GM19193 (cell line): ENCODE data around the gene G3BP1.

Experiments used
- POLR2A ChIP-seq: IDR thresholded peaks from 4 replicates; pipeline ENCODE4 v1.6.1; 2011; ENCODE audit not compliant: insufficient read depth, insufficient read length; ENCODE audit errors: extremely low read depth

G3BP1 gene

DNA sequence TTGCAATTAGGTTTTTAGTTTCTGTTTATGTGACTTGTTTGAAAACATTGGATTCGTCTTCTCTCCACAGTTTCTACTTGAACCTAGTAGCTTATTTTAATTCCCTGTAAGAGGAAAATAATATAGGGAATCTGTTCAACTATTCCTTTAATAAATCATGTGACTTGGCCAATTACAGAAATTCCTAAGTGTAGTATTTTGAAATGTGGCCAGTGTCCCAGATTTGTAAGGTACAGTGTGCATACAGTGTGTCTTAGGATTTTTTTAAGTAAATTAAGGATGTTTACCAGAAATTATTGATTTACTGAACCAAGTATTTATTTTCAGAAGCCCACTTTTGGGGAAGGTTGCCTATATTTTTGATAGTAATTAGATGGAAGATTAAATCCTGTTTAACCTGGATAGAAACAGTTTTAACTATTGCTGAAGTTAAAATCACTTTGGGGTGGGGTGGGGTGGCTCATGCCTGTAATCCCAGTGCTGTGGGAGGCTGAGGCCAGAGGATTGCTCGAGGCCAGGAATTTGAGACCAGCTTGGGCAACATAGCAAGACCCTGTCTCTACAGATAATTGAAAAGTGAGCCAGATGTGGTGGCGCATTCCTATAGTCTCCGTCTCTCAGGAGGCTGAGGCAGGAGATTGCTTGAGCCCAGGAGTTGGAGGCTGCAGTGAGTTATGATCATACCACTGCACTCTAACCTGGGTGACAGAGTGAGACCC is 36.9 kb downstream of the G3BP1 start:
- no peak for TF ChIP-seq POLR2A

- no peak for TF ChIP-seq POLR2A
These were observed 38.7 kb downstream of the G3BP1 start for GRCh38 chr5:151810449-151810848.

GRCh38 chr5:151810897-151811296 is 39.1 kb downstream of the G3BP1 start:
- TF ChIP-seq POLR2A = no peak

DNA sequence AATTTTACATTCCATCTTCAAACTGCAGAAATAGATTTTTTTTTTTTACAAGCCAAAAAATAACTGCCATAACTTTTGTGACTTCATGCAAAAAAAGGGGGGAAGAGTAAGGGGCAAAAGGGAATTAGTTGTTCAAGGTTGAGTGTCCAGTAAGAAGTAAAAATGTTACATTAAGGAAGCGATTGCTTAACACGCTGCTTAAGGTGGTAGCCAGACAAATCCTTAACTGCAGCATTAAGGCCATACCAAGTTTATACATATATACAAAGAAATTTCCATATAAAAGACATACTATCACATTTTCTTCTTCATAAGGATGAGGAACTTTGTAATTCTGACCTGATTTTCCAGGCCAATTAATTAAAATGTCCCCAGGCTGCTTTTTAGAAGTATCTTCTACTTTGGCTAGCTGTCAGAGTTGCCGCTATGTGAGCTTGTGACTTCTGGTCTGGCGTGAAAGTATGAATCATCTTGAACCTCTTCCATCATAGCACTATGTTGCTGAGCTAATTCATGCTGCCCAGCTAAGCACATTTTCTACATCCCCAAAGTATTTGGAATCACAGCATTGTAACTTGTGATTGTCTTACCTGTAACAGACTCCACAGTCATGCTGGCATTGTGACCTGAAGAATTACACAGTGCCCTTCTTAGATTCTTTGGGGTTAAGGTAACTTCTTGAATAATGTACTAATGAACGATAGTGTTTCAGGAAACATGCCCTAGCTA is 40.0 kb downstream of the G3BP1 start:
- no peak for TF ChIP-seq POLR2A

- TF ChIP-seq POLR2A = no peak
These were observed 41.1 kb downstream of the G3BP1 start for GRCh38 chr5:151812757-151813309.

DNA sequence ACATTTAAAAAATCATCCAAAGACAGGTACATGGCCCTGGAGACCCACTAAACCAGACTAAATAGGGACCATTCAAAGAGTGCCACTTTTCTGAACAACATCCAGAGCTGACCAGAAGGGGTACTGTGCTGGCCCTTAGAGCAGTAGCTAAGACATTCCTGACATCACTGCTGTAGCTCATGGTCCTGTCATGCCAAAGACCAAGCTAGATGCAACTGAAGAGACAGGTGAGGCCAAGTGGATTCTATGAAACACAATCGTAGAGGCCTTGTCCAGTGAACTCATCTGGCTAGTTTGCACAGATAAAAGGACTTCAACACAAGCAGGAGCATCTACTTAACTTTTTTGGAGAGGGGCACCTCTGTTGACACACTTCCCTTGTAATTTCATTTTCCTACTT is 43.3 kb downstream of the G3BP1 start:
- TF ChIP-seq POLR2A = no peak

DNA sequence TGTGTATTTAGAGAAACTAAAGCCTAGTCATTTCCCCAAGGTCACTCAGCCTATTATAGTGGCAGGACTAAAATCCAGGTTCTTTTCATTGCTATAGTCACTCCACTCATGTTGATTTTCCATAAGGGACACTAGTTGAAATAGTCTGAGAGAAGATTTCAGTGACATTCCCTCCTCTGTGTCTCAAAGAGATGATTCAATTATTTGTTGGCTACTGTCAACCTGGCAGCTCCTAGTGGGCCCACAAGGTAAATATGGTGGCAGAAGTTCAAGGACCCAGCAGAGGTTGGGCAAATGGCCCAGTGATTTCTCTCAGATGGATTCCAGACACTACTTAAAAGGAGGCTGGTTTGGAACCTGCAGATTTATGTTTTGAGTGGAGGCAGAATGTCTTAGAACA is 48.1 kb downstream of the G3BP1 start:
- TF ChIP-seq POLR2A = no peak

GRCh38 chr5:151820271-151820670 is 48.5 kb downstream of the G3BP1 start:
- TF ChIP-seq POLR2A = no peak

DNA sequence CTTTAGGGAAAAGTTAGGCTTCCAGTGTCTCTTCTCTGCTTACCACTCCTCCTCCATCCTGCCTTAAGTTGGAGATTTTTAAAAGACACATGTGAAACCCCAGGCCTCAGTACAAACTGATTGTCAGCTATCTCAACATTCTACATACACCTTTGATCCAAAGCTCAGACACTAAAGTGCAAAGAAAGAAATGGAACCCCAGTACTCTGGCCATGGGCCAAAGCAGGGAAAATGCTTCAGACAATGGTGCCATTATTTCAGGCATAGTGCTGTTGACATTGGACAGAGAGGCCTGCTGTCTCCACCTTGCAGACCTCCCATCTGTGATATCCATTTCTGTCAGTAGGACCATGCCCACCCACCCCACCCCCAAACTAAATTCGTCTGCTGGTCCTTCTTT is 49.1 kb downstream of the G3BP1 start:
- no peak for TF ChIP-seq POLR2A

- no peak for TF ChIP-seq POLR2A
These were observed 50.4 kb downstream of the G3BP1 start for GRCh38 chr5:151822141-151822540.

GRCh38 chr5:151825445-151825844 is 53.7 kb downstream of the G3BP1 start:
- no peak for TF ChIP-seq POLR2A

DNA sequence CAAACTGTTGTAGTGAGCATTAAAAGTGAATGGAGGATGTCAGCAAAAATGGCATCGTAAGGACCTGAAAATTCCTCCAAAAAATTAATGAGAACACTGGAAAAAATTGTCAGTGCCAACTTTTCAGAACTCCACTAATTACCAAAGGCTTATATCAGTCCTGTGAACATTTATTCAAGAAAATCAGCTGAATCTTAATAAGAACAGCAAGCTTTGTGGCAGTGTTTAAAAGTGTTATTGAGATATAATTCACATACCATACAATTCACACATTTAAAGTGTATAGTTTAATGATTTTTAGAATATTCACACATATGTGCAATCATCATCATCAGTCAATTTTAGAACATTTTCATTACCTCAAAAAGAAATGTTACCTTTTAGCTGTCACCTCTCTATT is 57.6 kb downstream of the G3BP1 start:
- TF ChIP-seq POLR2A = no peak

DNA sequence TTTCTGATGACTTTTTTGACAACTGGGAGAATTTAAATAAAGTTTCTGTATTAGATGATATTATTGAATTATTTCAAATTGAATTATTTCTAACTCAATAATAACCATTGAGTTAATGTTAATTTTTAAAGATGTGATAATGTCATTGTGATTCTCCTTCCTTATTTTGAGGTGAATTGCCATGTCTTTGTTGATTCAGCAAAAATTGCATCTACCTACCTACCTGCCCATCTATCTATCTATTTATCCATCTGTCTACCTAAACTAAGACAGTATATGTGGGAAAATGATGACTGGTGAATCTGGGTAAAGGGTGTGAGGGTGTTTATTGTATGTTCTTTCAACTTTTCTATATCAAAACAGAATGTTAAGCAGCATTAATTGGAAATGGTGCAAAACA is 75.0 kb downstream of the G3BP1 start:
- no peak for TF ChIP-seq POLR2A

DNA sequence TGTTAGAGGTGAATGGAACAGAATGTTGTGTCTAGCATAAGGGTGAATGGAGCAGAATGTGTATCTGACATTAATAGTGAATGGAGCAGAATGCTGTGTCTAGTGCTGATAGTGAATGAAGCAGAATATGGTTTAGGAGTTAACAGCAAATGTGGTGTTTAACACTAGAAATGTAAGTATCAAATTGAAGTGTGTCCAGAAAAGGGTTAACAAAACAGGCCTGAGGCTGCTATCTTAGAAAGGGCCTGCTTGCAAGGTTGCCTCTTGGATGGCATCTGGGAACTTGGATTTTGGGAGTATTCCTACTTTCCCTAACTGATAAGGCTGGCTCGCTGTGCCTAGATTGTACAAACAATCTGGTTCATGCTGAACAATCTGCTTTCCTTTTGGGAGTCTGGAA is 76.1 kb downstream of the G3BP1 start:
- no peak for TF ChIP-seq POLR2A

DNA sequence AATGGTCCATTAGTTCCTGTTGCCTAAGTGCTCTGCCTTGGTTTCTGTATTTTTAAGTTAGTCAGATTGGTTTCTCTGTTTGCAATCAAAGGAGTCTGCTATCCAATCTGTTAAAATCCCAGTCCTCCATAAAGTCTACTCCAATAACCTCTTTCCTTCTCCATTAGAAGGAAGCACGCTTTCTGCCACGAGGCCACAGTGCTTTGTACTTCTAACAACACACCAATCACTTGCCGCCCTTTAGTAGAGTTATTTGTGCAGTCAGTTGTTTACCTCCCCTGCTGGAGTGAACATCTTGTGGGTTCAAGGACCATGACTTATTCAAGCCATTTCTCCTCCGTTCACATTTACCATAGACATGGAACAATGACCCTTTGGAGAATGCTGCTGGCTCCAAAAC is 83.9 kb downstream of the G3BP1 start:
- TF ChIP-seq POLR2A = no peak

DNA sequence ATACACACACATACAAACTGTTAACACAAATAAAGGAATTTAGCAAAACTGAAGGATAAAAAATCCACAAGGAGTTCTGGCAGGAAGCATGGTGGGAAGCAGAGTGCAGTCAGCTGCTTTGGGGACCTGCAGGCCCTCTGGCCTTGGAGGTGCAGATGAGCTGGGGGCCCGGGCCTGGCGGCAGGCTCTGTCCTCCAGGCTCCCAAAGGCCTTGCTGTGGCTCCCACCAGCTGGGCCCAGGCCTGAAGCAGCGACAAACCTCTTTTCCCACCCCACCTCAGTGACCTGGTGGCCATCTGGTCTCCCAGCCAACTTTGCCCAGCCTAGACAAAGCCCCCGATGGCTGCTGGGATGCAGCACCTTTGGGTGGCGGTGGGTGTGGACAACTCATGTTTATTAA is 85.1 kb downstream of the G3BP1 start:
- no peak for TF ChIP-seq POLR2A
